PC-9 (cell line): ENCODE data around the gene BCKDHB. TPM values are rescaled to one million over a fixed set of nuclear protein-coding genes. Genes with fewer than 3 reads are reported as not detected.

Source experiments
- BruUV-seq: library from RNA; stranded (reverse); fragments of 400-500 nt; replicated peaks from 2 replicates; lab custom pipeline; 2021; lab: Mats Ljungman, UMichigan
- CTCF ChIA-PET: fragments of 300-600 bp; sonication (Branson Sonifier 250); formaldehyde crosslinking; loops from one replicate; lab custom pipeline; 2022; ENCODE audit warnings: antibody characterized with exemption; lab: Charles Lee
- POLR2A ChIA-PET: fragments of 300-600 bp; sonication (Branson Sonifier 250); formaldehyde crosslinking; loops from one replicate; lab custom pipeline; 2022; ENCODE audit warnings: antibody characterized with exemption; ENCODE audit not compliant: unreplicated experiment; lab: Charles Lee
- DNase-seq, 2 experiments: peaks; one replicate each; pipeline versions ENCODE4 v3.0.0 to v3.0.0-alpha.2; 2015 to 2022; ENCODE audit warnings: mixed read lengths in 1 of 2
- H2AFZ ChIP-seq: fragments of 200-600 bp; sonication (generic); 2 replicates; pipeline ENCODE4 v1.8.1; 2017; ENCODE audit warnings: antibody characterized with exemption
- H3F3A ChIP-seq: fragments of 200-600 bp; sonication (generic); 2 replicates; pipeline ENCODE4 v1.8.1; 2017; ENCODE audit warnings: antibody characterized with exemption, mild to moderate bottlenecking, low read depth; ENCODE audit not compliant: insufficient read depth
- H3K27ac ChIP-seq: fragments of 200-600 bp; sonication (generic); 2 replicates; pipeline ENCODE4 v1.6.1; 2016; ENCODE audit warnings: mixed run types
- H3K27me3 ChIP-seq: fragments of 200-600 bp; sonication (generic); 2 replicates; pipeline ENCODE4 v1.6.1; 2016; ENCODE audit warnings: low read depth, mixed run types; ENCODE audit not compliant: insufficient read depth
- H3K36me3 ChIP-seq: fragments of 200-600 bp; sonication (generic); 2 replicates; pipeline ENCODE4 v1.6.1; 2016; ENCODE audit warnings: low read depth, mixed run types
- H3K4me1 ChIP-seq: fragments of 200-600 bp; sonication (generic); replicated peaks from 2 replicates; pipeline ENCODE4 v1.6.1; 2016; ENCODE audit warnings: mixed run types; ENCODE audit not compliant: insufficient read depth
- H3K4me2 ChIP-seq: fragments of 200-600 bp; sonication (generic); 2 replicates; pipeline ENCODE4 v1.6.1; 2017; ENCODE audit warnings: mixed run types
- H3K4me3 ChIP-seq: fragments of 200-600 bp; sonication (generic); 2 replicates; pipeline ENCODE4 v1.6.1; 2016; ENCODE audit warnings: mixed run types
- H3K79me2 ChIP-seq: fragments of 200-600 bp; sonication (generic); 2 replicates; pipeline ENCODE4 v1.6.1; 2017; ENCODE audit warnings: low read depth, mixed run types
- H3K9me2 ChIP-seq: fragments of 200-600 bp; sonication (generic); 2 replicates; pipeline ENCODE4 v1.8.1; 2017; ENCODE audit warnings: mild to moderate bottlenecking; ENCODE audit not compliant: insufficient read depth
- H3K9me3 ChIP-seq: fragments of 200-600 bp; sonication (generic); 2 replicates; pipeline ENCODE4 v1.8.1; 2016; ENCODE audit warnings: low read depth; ENCODE audit not compliant: insufficient read depth
- H4K20me1 ChIP-seq: fragments of 200-600 bp; sonication (generic); 2 replicates; pipeline ENCODE4 v1.8.1; 2017; ENCODE audit not compliant: insufficient read depth
- EZH2 ChIP-seq: fragments of 200-600 bp; sonication (generic); IDR thresholded peaks from 2 replicates; pipeline ENCODE4 v1.8.0; 2017; ENCODE audit warnings: antibody characterized with exemption, low read depth
- intact Hi-C: fragments of 100-400 bp; cut with micrococcal nuclease; formaldehyde crosslinking; loops from one replicate; pipeline ENCODE4 v1.10.0; 2022; ENCODE audit not compliant: unreplicated experiment
- total RNA-seq: library from RNA; stranded (reverse); gene quantifications from 2 replicates; pipeline ENCODE4 v1.2.3, GENCODE V29; 2021
- TF ChIP-seq, protein P1 (sequence below): fragments of 200-600 bp; sonication (generic); conservative IDR thresholded peaks from 2 replicates; pipeline ENCODE4 v1.6.1; 2017; ENCODE audit warnings: mixed run types, antibody characterized with exemption, mild to moderate bottlenecking, moderate library complexity

Gene BCKDHB
- total RNA-seq, 1 experiment from 2014 or later: 29.7 TPM

DNA sequence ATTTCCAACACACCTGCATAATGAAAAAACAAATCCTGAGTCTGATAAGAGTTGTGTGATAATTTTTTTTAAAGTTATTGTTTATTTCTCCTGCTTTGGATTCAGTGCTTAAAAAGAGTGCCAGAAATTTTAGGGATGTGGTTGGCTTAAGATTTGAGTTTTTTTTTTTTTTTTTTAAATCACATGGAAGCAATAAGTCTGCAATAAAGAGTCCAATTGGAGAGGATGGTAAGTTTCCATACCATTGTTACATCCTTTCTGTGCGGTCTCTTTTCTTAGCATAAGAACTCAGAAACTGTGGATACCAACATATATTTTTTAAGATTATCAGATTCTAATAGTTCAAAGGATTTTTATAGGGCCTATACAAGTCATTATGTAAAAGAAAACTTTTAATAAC is 171.0 kb downstream of the BCKDHB start:
- H3K9me3 ChIP-seq: no peaks in the 10 kb centered on the region
- no peaks in the 10 kb centered on the region for H3K27me3 ChIP-seq
- H3K9me2 ChIP-seq: no peaks in the 10 kb centered on the region
- no peak overlapping the region for H3K4me3 ChIP-seq
- H4K20me1 ChIP-seq: no peaks in the 10 kb centered on the region
- ChIA-PET CTCF (no interaction called here), POLR2A (no interaction called here)
- H3K79me2 ChIP-seq: no peaks in the 10 kb centered on the region
- TF ChIP-seq, protein P1, sequence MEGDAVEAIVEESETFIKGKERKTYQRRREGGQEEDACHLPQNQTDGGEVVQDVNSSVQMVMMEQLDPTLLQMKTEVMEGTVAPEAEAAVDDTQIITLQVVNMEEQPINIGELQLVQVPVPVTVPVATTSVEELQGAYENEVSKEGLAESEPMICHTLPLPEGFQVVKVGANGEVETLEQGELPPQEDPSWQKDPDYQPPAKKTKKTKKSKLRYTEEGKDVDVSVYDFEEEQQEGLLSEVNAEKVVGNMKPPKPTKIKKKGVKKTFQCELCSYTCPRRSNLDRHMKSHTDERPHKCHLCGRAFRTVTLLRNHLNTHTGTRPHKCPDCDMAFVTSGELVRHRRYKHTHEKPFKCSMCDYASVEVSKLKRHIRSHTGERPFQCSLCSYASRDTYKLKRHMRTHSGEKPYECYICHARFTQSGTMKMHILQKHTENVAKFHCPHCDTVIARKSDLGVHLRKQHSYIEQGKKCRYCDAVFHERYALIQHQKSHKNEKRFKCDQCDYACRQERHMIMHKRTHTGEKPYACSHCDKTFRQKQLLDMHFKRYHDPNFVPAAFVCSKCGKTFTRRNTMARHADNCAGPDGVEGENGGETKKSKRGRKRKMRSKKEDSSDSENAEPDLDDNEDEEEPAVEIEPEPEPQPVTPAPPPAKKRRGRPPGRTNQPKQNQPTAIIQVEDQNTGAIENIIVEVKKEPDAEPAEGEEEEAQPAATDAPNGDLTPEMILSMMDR: no peak
- no peak for TF ChIP-seq EZH2
- no peak overlapping the region for H3K4me2 ChIP-seq
- no peak overlapping the region for H3K27ac ChIP-seq
- no peak overlapping the region for H2AFZ ChIP-seq
- DNase-seq: no peak
- 0 out of 2 replicates have a peak, but pooled peaks cover 8% of the 10 kb centered on the region for H3F3A ChIP-seq
- H3K4me1 ChIP-seq: no peaks in the 10 kb centered on the region; the same call in 1 of the 2 replicates
- no peaks in the 10 kb centered on the region for H3K36me3 ChIP-seq
- intact Hi-C loops: no loop called here
- no TSS peak for BruUV-seq

GRCh38 chr6:80280262-80281010 is 174.0 kb downstream of the BCKDHB start:
- Histone ChIP-seq H3K36me3 (no peaks in the 10 kb centered on the region), H3F3A (0 out of 2 replicates have a peak, but pooled peaks cover 8% of the 10 kb centered on the region), H3K4me3 (no peak overlapping the region), H3K9me2 (no peaks in the 10 kb centered on the region), H3K27me3 (no peaks in the 10 kb centered on the region), H2AFZ (no peak overlapping the region), H3K27ac (peak overlapping the region; percentile 54), H4K20me1 (no peaks in the 10 kb centered on the region), H3K4me2 (no peak overlapping the region), H3K79me2 (no peaks in the 10 kb centered on the region), H3K4me1 (no peaks in the 10 kb centered on the region; the same call in 1 of the 2 replicates), H3K9me3 (no peaks in the 10 kb centered on the region)
- peak; percentile 3 to 60 for DNase-seq
- ChIA-PET CTCF (no interaction called here), POLR2A (interaction anchor here (0.5 kb wide), 1 partner anchor 443 kb away, joined by 3 read pairs; no protein-coding TSS in a partner anchor)
- intact Hi-C loops: no loop called here
- TF ChIP-seq, protein P1: no peak
- TF ChIP-seq EZH2: no peak
- no TSS peak for BruUV-seq

DNA sequence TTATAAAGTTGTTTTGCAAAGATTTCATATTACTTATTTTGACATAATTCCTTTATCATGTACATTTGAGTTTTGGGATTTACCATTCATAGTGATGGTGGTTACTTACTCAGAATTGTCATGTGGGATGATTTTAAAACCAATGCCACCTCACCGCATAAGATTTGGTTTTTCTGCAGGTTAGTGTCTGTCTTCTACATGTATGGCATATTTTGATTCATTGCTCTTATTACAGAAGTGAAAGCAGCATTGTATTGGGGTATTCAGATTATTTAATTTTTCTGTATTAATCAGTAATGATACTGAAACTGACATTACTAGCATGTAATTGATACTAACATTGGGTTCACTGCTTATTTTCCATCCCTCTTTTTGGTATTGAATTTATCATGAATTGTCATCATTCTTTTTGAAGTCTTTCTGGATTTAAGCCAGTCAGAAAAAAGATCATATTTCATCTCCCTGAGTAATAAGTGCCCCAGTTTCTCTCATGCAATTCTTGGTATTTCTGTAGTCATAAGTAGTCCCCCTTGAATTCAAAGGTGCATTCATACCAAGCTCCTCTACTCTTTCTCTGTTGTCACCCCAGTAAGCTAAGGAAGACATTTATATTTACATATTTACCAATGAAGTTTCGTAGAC is 176.6 kb downstream of the BCKDHB start:
- no peak overlapping the region for H3K27ac ChIP-seq
- intact Hi-C loops: no loop called here
- ChIA-PET POLR2A (no interaction called here), CTCF (no interaction called here)
- no peaks in the 10 kb centered on the region for H3K27me3 ChIP-seq
- H3K4me1 ChIP-seq: no peaks in the 10 kb centered on the region; the same call in 1 of the 2 replicates
- no peak overlapping the region for H3K4me2 ChIP-seq
- no peak overlapping the region for H2AFZ ChIP-seq
- H3F3A ChIP-seq: 0 out of 2 replicates have a peak, but pooled peaks cover 8% of the 10 kb centered on the region
- no peak overlapping the region for H3K4me3 ChIP-seq
- H3K9me3 ChIP-seq: no peaks in the 10 kb centered on the region
- no peak for DNase-seq
- BruUV-seq: no TSS peak
- no peak for TF ChIP-seq EZH2
- TF ChIP-seq, protein P1: no peak
- H3K9me2 ChIP-seq: no peaks in the 10 kb centered on the region
- H3K36me3 ChIP-seq: no peaks in the 10 kb centered on the region
- no peaks in the 10 kb centered on the region for H3K79me2 ChIP-seq
- no peaks in the 10 kb centered on the region for H4K20me1 ChIP-seq
